Adipose tissue (tissue), 3 donors: Measurements from ENCODE around the gene GATD1. TPM values are rescaled to one million over a fixed set of nuclear protein-coding genes. Genes with fewer than 3 reads are reported as not detected.
A peak's percentile ranks its signal among the peaks of the same experiment; 100 is the strongest.

ENCODE experiments used
- H3K27ac ChIP-seq: one replicate; pipeline ENCODE4 v1.5.1; 2013; ENCODE audit warnings: low read depth, low read length
- WGBS, 3 donors: extraction: QIAGEN DNeasy Blood & Tissue Kit; methylation state at CpG; one replicate each; pipeline ENCODE4 v1.1.7; 2013; 5-methylcytosine and 5-hydroxymethylcytosine counted together
- polyA plus RNA-seq, 3 donors: library from polyadenylated mRNA; stranded (reverse); fragments of 200-250 nt; gene quantifications; one replicate each; pipeline ENCODE4 v1.2.3, GENCODE V29; 2013
- donor health status: healthy with polysubstance abuse.
- donor health status: Bipolar disorder and iron deficiency.
- donor health status: healthy.

Gene GATD1
- polyA plus RNA-seq, 3 donors = 15.4 to 33.4 (median 32.5) TPM

- WGBS, 3 donors = 78 to 81% (median 81%) methylated on average over 11 of the region's 11 CpGs
- no peak overlapping the region for H3K27ac ChIP-seq
These were observed 38.6 kb upstream of the GATD1 start for GRCh38 chr11:815675-816432.

- H3K27ac ChIP-seq = no peak overlapping the region
- WGBS, 3 donors = 66 to 85% (median 79%) methylated on average over 9 of the region's 9 CpGs
These were observed 36.3 kb upstream of the GATD1 start for GRCh38 chr11:813456-814096.

GRCh38 chr11:813072-813455, 35.8 kb upstream of the GATD1 start:
- 88 to 96% (median 90%) methylated on average over 6 of the region's 6 CpGs for WGBS, 3 donors
- H3K27ac ChIP-seq = no peak overlapping the region

- no peak overlapping the region for H3K27ac ChIP-seq
- 77 to 90% (median 84%) methylated on average over 3 of the region's 3 CpGs for WGBS, 3 donors
These were observed 35.1 kb upstream of the GATD1 start for GRCh38 chr11:812390-812789.

GRCh38 chr11:811446-812245, 34.4 kb upstream of the GATD1 start:
- 57 to 67% (median 61%) methylated on average over 14 of the region's 14 CpGs for WGBS, 3 donors
- H3K27ac ChIP-seq = no peak overlapping the region

GRCh38 chr11:810040-810567, 32.8 kb upstream of the GATD1 start:
- 0 to 1% (median 1%) methylated on average over 53 to 55 of the region's 55 CpGs for WGBS, 3 donors
- peak overlapping the region; percentile 38 for H3K27ac ChIP-seq

GRCh38 chr11:809287-810039, 32.2 kb upstream of the GATD1 start, which contains the start of gene RPLP2:
RPLP2 (plus strand) TSS chr11:809967; CDS start chr11:810235, 268 bp downstream.
- 0% methylated on average over 67 to 81 of the region's 81 CpGs for WGBS, 3 donors
- peak within 1 kb of the TSS; percentile 97 for H3K27ac ChIP-seq

GRCh38 chr11:808427-809286, 31.4 kb upstream of the GATD1 start:
- WGBS, 3 donors = 30 to 32% (median 31%) methylated on average over 36 of the region's 36 CpGs
- H3K27ac ChIP-seq = peak overlapping the region; percentile 97

- 5 to 6% (median 6%) methylated on average over 18 of the region's 18 CpGs for WGBS, 3 donors
- no peak overlapping the region for H3K27ac ChIP-seq
These were observed 27.3 kb upstream of the GATD1 start for GRCh38 chr11:804599-804964.

GRCh38 chr11:803770-804598, 26.7 kb upstream of the GATD1 start:
- WGBS, 3 donors = 55 to 59% (median 57%) methylated on average over 24 to 26 of the region's 26 CpGs
- no peak overlapping the region for H3K27ac ChIP-seq

- whole genome bisulfite sequencing, 3 donors = 74 to 100% (median 89%) methylated on average over 4 to 8 of the region's 8 CpGs
- no peak overlapping the region for H3K27ac ChIP-seq
These were observed 26.1 kb upstream of the GATD1 start for GRCh38 chr11:803467-803742.

- no peak overlapping the region for H3K27ac ChIP-seq
- WGBS, 3 donors = 91 to 94% (median 93%) methylated on average over 28 of the region's 28 CpGs
These were observed 25.6 kb upstream of the GATD1 start for GRCh38 chr11:802693-803466.

- H3K27ac ChIP-seq = no peak overlapping the region
- 96 to 98% (median 97%) methylated on average over 21 of the region's 21 CpGs for whole genome bisulfite sequencing, 3 donors
These were observed 24.8 kb upstream of the GATD1 start for GRCh38 chr11:802018-802617.

GRCh38 chr11:801097-801780, 24.0 kb upstream of the GATD1 start:
- 91 to 93% (median 93%) methylated on average over 18 to 20 of the region's 20 CpGs for WGBS, 3 donors
- no peak overlapping the region for H3K27ac ChIP-seq

- no peak overlapping the region for H3K27ac ChIP-seq
- WGBS, 3 donors = 91 to 95% (median 94%) methylated on average over 30 of the region's 30 CpGs
These were observed 23.2 kb upstream of the GATD1 start for GRCh38 chr11:800473-800872.
